H54 (cell line): ENCODE measurements around the gene TFB2M.
A peak's percentile ranks its signal among the peaks of the same experiment; 100 is the strongest.

Experiments
- DNase-seq: peaks from one replicate; pipeline ENCODE4 v3.0.0; 2011; ENCODE audit warnings: low spot score, mixed read lengths; ENCODE audit not compliant: insufficient read length
- FAIRE-seq: peaks from 3 replicates; lab custom pipeline; 2011; peaks lifted over from hg19 to GRCh38; lab: Jason Lieb, UNC
- POLR2A ChIP-seq: IDR thresholded peaks from 2 replicates; pipeline ENCODE4 v1.6.1; 2011; ENCODE audit warnings: low read depth, mild to moderate bottlenecking, low read length

The TFB2M gene

GRCh38 chr1:246506674-246507481, 59.2 kb downstream of the TFB2M start, which contains the start of gene SMYD3:
TSS of gene SMYD3 (minus strand) at chr1:246507279.
- no peak for FAIRE-seq
- peak; percentile 92 for TF ChIP-seq POLR2A
- peak; percentile 87 for DNase-seq

GRCh38 chr1:246506367-246506673, 59.7 kb downstream of the TFB2M start:
- DNase-seq (no peak), FAIRE-seq (no peak)
- no peak for TF ChIP-seq POLR2A

- no peak for TF ChIP-seq POLR2A
- DNase-seq (no peak), FAIRE-seq (no peak)
Observed at GRCh38 chr1:246503341-246503740, 62.7 kb downstream of the TFB2M start.

- DNase-seq (no peak), FAIRE-seq (no peak)
- no peak for TF ChIP-seq POLR2A
Observed at GRCh38 chr1:246497331-246497915, 68.6 kb downstream of the TFB2M start.

GRCh38 chr1:246492611-246493245, 73.3 kb downstream of the TFB2M start:
- FAIRE-seq (peak; percentile 95), DNase-seq (peak; percentile 51)
- TF ChIP-seq POLR2A, result no peak

- DNase-seq, result no peak
- TF ChIP-seq POLR2A, result no peak
- FAIRE-seq, result no peak
Observed at GRCh38 chr1:246491551-246492053, 74.5 kb downstream of the TFB2M start.
